Measurements from ENCODE around the gene KRT6A.

- TF ChIP-seq GATA3 (IDR thresholded peaks at IDR 0.05; ENCODE audit: low read depth, low read length) (no peak), GATA2 (IDR thresholded peaks at IDR 0.05; ENCODE audit: low read depth, low read length) (no peak)
Observed at GRCh38 chr12:52439845-52440244, 53.2 kb downstream of the KRT6A start.
